OCI-LY1 (cell line): Measurements from ENCODE around the gene FBXL15.

ENCODE experiments used
- H2AFZ ChIP-seq: fragments of 200-600 bp; sonication (generic), shearing (Covaris generic); 2 replicates; pipeline ENCODE4 v1.6.0; 2014; ENCODE audit warnings: antibody characterized with exemption, mild to moderate bottlenecking, low read length
- H3F3A ChIP-seq: fragments of 200-600 bp; sonication (generic), shearing (Covaris generic); 2 replicates; pipeline ENCODE4 v1.6.0; 2014; ENCODE audit warnings: mild to moderate bottlenecking, antibody characterized with exemption, low read length, moderate library complexity; ENCODE audit not compliant: insufficient read depth
- H3K27ac ChIP-seq: fragments of 200-600 bp; sonication (generic); 2 replicates; pipeline ENCODE4 v1.5.1; 2014; ENCODE audit warnings: low read length, mixed run types, mild to moderate bottlenecking, low read depth; ENCODE audit not compliant: poor library complexity, severe bottlenecking
- H3K27me3 ChIP-seq: fragments of 200-600 bp; sonication (generic); 2 replicates; pipeline ENCODE4 v1.6.0; 2014; ENCODE audit warnings: antibody characterized with exemption, mild to moderate bottlenecking, low read length, moderate library complexity; ENCODE audit not compliant: insufficient read depth
- H3K36me3 ChIP-seq: fragments of 200-600 bp; sonication (generic); 2 replicates; pipeline ENCODE4 v1.6.1; 2014; ENCODE audit warnings: mild to moderate bottlenecking, antibody characterized with exemption, low read length, moderate library complexity, mixed read lengths; ENCODE audit not compliant: insufficient read depth
- H3K4me1 ChIP-seq: fragments of 200-600 bp; sonication (generic); 2 replicates; pipeline ENCODE4 v1.5.1; 2014; ENCODE audit warnings: mild to moderate bottlenecking, low read length, moderate library complexity; ENCODE audit not compliant: insufficient read depth, severe bottlenecking
- H3K4me2 ChIP-seq: fragments of 200-600 bp; sonication (generic), shearing (Covaris generic); 2 replicates; pipeline ENCODE4 v1.6.1; 2014; ENCODE audit warnings: low read length
- H3K4me3 ChIP-seq: fragments of 200-600 bp; sonication (generic); 2 replicates; pipeline ENCODE4 v1.5.1; 2014; ENCODE audit warnings: low read length, low read depth, mild to moderate bottlenecking, mixed read lengths; ENCODE audit not compliant: poor library complexity, severe bottlenecking
- H3K79me2 ChIP-seq: fragments of 200-600 bp; shearing (Covaris generic); 2 replicates; pipeline ENCODE4 v1.6.1; 2016; ENCODE audit warnings: mixed run types, low read length, mixed read lengths; ENCODE audit not compliant: insufficient read depth
- H3K9ac ChIP-seq: fragments of 200-600 bp; sonication (generic), shearing (Covaris generic); 2 replicates; pipeline ENCODE4 v1.6.1; 2014; ENCODE audit warnings: mild to moderate bottlenecking, low read length, mixed read lengths
- H3K9me2 ChIP-seq: fragments of 200-600 bp; sonication (generic), shearing (Covaris generic); 2 replicates; pipeline ENCODE4 v1.6.1; 2014; ENCODE audit warnings: low read depth, mild to moderate bottlenecking, low read length, mixed read lengths
- H3K9me3 ChIP-seq: fragments of 200-600 bp; shearing (Covaris generic); 2 replicates; pipeline ENCODE4 v1.6.1; 2014; ENCODE audit warnings: low read length, mixed read lengths
- H4K20me1 ChIP-seq: fragments of 200-600 bp; sonication (generic), shearing (Covaris generic); 2 replicates; pipeline ENCODE4 v1.6.0; 2016; ENCODE audit warnings: mild to moderate bottlenecking, low read length; ENCODE audit not compliant: insufficient read depth
- EZH2 ChIP-seq: fragments of 200-600 bp; sonication (generic), shearing (Covaris generic); IDR thresholded peaks from 2 replicates; pipeline ENCODE4 v1.8.0; 2017; ENCODE audit warnings: borderline replicate concordance, mixed run types, mild to moderate bottlenecking, antibody characterized with exemption, low read length, moderate library complexity, mixed read lengths
- TF ChIP-seq, protein P1 (sequence below): fragments of 200-600 bp; sonication (generic), shearing (Covaris generic); IDR thresholded peaks from 2 replicates; pipeline ENCODE4 v1.5.1; 2017; ENCODE audit warnings: mild to moderate bottlenecking, antibody characterized with exemption, low read length, moderate library complexity, mixed read lengths

FBXL15 gene

DNA sequence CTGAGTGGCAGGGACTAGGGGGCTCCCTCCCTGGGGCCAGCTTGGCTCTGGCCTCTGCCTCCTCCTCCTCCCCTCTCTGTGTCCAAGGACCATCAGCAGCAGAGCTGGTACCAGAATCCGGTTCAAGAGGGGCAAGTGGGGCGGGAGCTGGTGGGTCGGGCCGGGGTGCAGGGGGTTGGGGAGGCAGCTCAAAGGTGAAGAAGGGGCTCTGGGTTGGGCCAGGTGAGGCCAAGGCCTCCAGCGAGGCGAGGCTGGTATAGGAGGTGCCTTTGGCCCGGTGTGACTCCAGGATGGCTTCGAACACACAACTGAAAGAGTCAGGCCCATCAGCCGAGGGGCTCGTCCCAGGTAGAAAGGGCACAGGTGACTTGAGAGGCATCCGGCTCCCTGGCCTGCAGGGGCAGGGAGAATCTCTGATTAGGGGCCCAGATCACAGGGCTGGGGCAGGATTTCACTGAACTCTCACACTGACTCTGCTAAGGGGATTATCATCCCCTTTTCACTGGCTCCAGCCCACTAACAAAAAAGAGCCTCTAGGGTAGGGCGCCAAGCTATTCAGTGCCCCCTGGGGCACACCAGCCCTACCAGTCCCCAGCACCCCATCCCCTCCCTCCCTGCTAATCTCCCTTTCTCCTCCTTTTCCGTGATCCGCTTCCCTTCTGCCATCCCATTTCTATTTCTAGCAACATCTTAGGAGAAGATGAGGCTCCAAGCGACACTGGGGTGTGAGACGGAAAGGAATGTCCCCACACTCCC, 6.7 kb upstream of the FBXL15 start:
- H3K36me3 ChIP-seq: no peaks in the 10 kb centered on the region
- no peaks in the 10 kb centered on the region for H3F3A ChIP-seq

GRCh38 chr10:102414749-102415148, 5.9 kb upstream of the FBXL15 start:
- Histone ChIP-seq H3K4me2 (no peak overlapping the region), H3K9me3 (no peaks in the 10 kb centered on the region), H3K9ac (no peak overlapping the region), H2AFZ (no peak overlapping the region), H3K27ac (no peak overlapping the region), H3K4me1 (peaks cover 8% of the 10 kb centered on the region), H3K27me3 (no peaks in the 10 kb centered on the region), H3K36me3 (no peaks in the 10 kb centered on the region), H3K79me2 (no peaks in the 10 kb centered on the region), H4K20me1 (no peaks in the 10 kb centered on the region), H3K4me3 (no peak overlapping the region), H3F3A (no peaks in the 10 kb centered on the region), H3K9me2 (no peaks in the 10 kb centered on the region)
- no peak for TF ChIP-seq EZH2
- TF ChIP-seq, protein P1, sequence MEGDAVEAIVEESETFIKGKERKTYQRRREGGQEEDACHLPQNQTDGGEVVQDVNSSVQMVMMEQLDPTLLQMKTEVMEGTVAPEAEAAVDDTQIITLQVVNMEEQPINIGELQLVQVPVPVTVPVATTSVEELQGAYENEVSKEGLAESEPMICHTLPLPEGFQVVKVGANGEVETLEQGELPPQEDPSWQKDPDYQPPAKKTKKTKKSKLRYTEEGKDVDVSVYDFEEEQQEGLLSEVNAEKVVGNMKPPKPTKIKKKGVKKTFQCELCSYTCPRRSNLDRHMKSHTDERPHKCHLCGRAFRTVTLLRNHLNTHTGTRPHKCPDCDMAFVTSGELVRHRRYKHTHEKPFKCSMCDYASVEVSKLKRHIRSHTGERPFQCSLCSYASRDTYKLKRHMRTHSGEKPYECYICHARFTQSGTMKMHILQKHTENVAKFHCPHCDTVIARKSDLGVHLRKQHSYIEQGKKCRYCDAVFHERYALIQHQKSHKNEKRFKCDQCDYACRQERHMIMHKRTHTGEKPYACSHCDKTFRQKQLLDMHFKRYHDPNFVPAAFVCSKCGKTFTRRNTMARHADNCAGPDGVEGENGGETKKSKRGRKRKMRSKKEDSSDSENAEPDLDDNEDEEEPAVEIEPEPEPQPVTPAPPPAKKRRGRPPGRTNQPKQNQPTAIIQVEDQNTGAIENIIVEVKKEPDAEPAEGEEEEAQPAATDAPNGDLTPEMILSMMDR: no peak

More for the DNA sequence above, 6.7 kb upstream of the FBXL15 start:
- H3K79me2 ChIP-seq: no peaks in the 10 kb centered on the region
- H4K20me1 ChIP-seq: no peaks in the 10 kb centered on the region
- no peaks in the 10 kb centered on the region for H3K9me3 ChIP-seq
- H3K9me2 ChIP-seq: no peaks in the 10 kb centered on the region
- no peak overlapping the region for H3K9ac ChIP-seq
- no peak overlapping the region for H2AFZ ChIP-seq
- H3K4me1 ChIP-seq: peaks cover under 1% of the 10 kb centered on the region
- H3K4me2 ChIP-seq: no peak overlapping the region
- H3K27ac ChIP-seq: no peak overlapping the region
- TF ChIP-seq, protein P1: no peak
- no peak for TF ChIP-seq EZH2
- H3K4me3 ChIP-seq: no peak overlapping the region
- H3K27me3 ChIP-seq: no peaks in the 10 kb centered on the region

- Histone ChIP-seq H3K79me2 (no peaks in the 10 kb centered on the region), H3K27ac (no peak overlapping the region), H3K4me1 (peaks cover 16% of the 10 kb centered on the region), H3K4me3 (no peak overlapping the region), H3F3A (no peaks in the 10 kb centered on the region), H4K20me1 (no peaks in the 10 kb centered on the region), H3K9ac (no peak overlapping the region), H3K36me3 (no peaks in the 10 kb centered on the region), H3K9me2 (no peaks in the 10 kb centered on the region), H3K4me2 (no peak overlapping the region), H3K9me3 (no peaks in the 10 kb centered on the region), H2AFZ (no peak overlapping the region), H3K27me3 (no peaks in the 10 kb centered on the region)
- TF ChIP-seq EZH2: no peak
- TF ChIP-seq, protein P1: no peak
These were observed 4.4 kb upstream of the FBXL15 start for GRCh38 chr10:102416283-102416682.
